B cell (primary cell): ENCODE measurements around the gene WFS1. TPM values are rescaled to one million over a fixed set of nuclear protein-coding genes. Genes with fewer than 3 reads are reported as not detected.

Experiments
- ATAC-seq: fragments of 200-7000 bp; cut with Tn5 transposase; one replicate; pipeline ENCODE4 v1.10.0; 2021; ENCODE audit warnings: low read depth, mild to moderate bottlenecking, moderate number of reproducible peaks, moderate library complexity
- CTCF ChIA-PET: fragments of 350-600 bp; sonication (Branson Sonifier 250); formaldehyde crosslinking; loops from one replicate; lab custom pipeline; 2021; ENCODE audit warnings: antibody characterized with exemption, inconsistent platforms; lab: Charles Lee
- POLR2A ChIA-PET: fragments of 350-600 bp; sonication (Branson Sonifier 250); formaldehyde crosslinking; loops from one replicate; lab custom pipeline; 2021; ENCODE audit warnings: antibody characterized with exemption; lab: Charles Lee
- DNase-seq: peaks from one replicate; pipeline ENCODE4 v3.0.0; 2013
- H2AFZ ChIP-seq: 2 replicates; pipeline ENCODE4 v1.6.1; 2012; ENCODE audit warnings: mild to moderate bottlenecking, low read depth, low read length; ENCODE audit not compliant: insufficient read depth, poor library complexity, severe bottlenecking
- H3K27ac ChIP-seq, 2 donors: 1 replicate in 1 of 2; 2 replicates in 1 of 2; pipeline ENCODE4 v1.5.1; 2012 to 2013; ENCODE audit warnings: low read length in 2 of 2, mild to moderate bottlenecking in 2 of 2, moderate library complexity in 1 of 2
- H3K27me3 ChIP-seq, 4 experiments: fragments of 200-600 bp in 1 of 4; sonication (generic) in 1 of 4; replicated peaks in 1 of 4; 1 replicate in 2 of 4; 2 replicates in 2 of 4; pipeline versions ENCODE4 v1.6.1 to v1.7.0; 2013 to 2016; ENCODE audit warnings: low read length in 3 of 4, mild to moderate bottlenecking in 2 of 4, mixed read lengths in 1 of 4, moderate library complexity in 1 of 4; ENCODE audit not compliant: insufficient read depth in 4 of 4, control insufficient read depth in 3 of 4; ENCODE audit errors: control extremely low read depth in 1 of 4
- H3K36me3 ChIP-seq, 2 experiments: replicated peaks in 1 of 2; 1 replicate in 1 of 2; 2 replicates in 1 of 2; pipeline versions ENCODE4 v1.6.1 to v1.7.1; 2013; ENCODE audit warnings: low read length in 1 of 2; ENCODE audit not compliant: insufficient read depth in 2 of 2, control insufficient read depth in 1 of 2; ENCODE audit errors: control extremely low read depth in 1 of 2, extremely low read depth in 1 of 2
- H3K4me1 ChIP-seq, 2 donors: fragments of 200-600 bp in 1 of 2; sonication (generic) in 1 of 2; 1 replicate in 1 of 2; 2 replicates in 1 of 2; pipeline versions ENCODE4 v1.5.1 to v1.6.1; 2013 to 2017; ENCODE audit warnings: low read length in 2 of 2; ENCODE audit not compliant: control insufficient read depth in 2 of 2, insufficient read depth in 2 of 2
- H3K4me2 ChIP-seq: replicated peaks from 2 replicates; pipeline ENCODE3; 2012; ENCODE audit warnings: mild to moderate bottlenecking, low read depth, low read length; ENCODE audit not compliant: poor library complexity, severe bottlenecking
- H3K4me3 ChIP-seq, 5 experiments: fragments of 200-600 bp in 1 of 5; sonication (generic) in 1 of 5; 1 replicate in 3 of 5; 2 replicates in 2 of 5; pipeline versions ENCODE4 v1.5.1 to v1.7.0; 2011 to 2016; ENCODE audit warnings: low read length in 4 of 5, mild to moderate bottlenecking in 4 of 5, low read depth in 2 of 5, control low read depth in 1 of 5, moderate library complexity in 1 of 5; ENCODE audit not compliant: insufficient read depth in 1 of 5; ENCODE audit errors: control extremely low read depth in 1 of 5, extremely low read depth in 1 of 5
- H3K79me2 ChIP-seq: fragments of 200-600 bp; sonication (generic); one replicate; pipeline ENCODE4 v1.6.0; 2016; ENCODE audit warnings: low read length; ENCODE audit not compliant: control insufficient read depth, insufficient read depth
- H3K9ac ChIP-seq: fragments of 200-600 bp; sonication (generic); 2 replicates; pipeline ENCODE4 v1.6.1; 2017; ENCODE audit warnings: mild to moderate bottlenecking, low read length, moderate library complexity
- H3K9me3 ChIP-seq, 3 donors: one replicate each; pipeline versions ENCODE4 v1.6.1 to v1.7.1; 2013; ENCODE audit warnings: low read length in 2 of 3; ENCODE audit not compliant: control insufficient read depth in 2 of 3, insufficient read depth in 1 of 3; ENCODE audit errors: control extremely low read depth in 1 of 3
- H4K20me1 ChIP-seq: 2 replicates; pipeline ENCODE4 v1.6.0; 2012; ENCODE audit warnings: mild to moderate bottlenecking, low read length; ENCODE audit not compliant: insufficient read depth, control insufficient read depth, poor library complexity, severe bottlenecking
- H3K27ac Mint-ChIP-seq: one replicate; pipeline ENCODE4 v1.8.0; 2021; ENCODE audit warnings: mixed read lengths
- H3K27me3 Mint-ChIP-seq: one replicate; pipeline ENCODE4 v1.8.0; 2021; ENCODE audit warnings: mixed read lengths
- H3K4me1 Mint-ChIP-seq: one replicate; pipeline ENCODE4 v1.8.0; 2021; ENCODE audit warnings: mixed read lengths
- H3K4me3 Mint-ChIP-seq: one replicate; pipeline ENCODE4 v1.8.0; 2021; ENCODE audit warnings: mixed read lengths
- H3K9me3 Mint-ChIP-seq: one replicate; pipeline ENCODE4 v1.8.0; 2022; ENCODE audit warnings: mixed read lengths; ENCODE audit not compliant: insufficient read depth
- CTCF ChIP-seq: fragments of 200-600 bp; IDR thresholded peaks from one replicate; pipeline ENCODE4 v1.8.0; 2022; ENCODE audit warnings: antibody characterized with exemption, mild to moderate bottlenecking
- EZH2 ChIP-seq: IDR thresholded peaks from 2 replicates; pipeline ENCODE4 v1.6.1; 2012; ENCODE audit warnings: borderline replicate concordance, low read depth, mild to moderate bottlenecking, moderate library complexity, low read length; ENCODE audit not compliant: insufficient read depth, poor library complexity, severe bottlenecking
- WGBS: methylation state at CpG from one replicate; pipeline ENCODE4 v1.1.5; 2013; ENCODE audit warnings: missing lambda C conversion rate; ENCODE audit not compliant: insufficient coverage; 5-methylcytosine and 5-hydroxymethylcytosine counted together
- intact Hi-C: fragments of 100-400 bp; cut with micrococcal nuclease; formaldehyde crosslinking; loops from one replicate; pipeline ENCODE4 v1.10.0; 2022
- polyA plus RNA-seq: library from polyadenylated mRNA; depleted of rRNA; stranded (reverse); fragments of >200 nt; gene quantifications from 2 replicates; pipeline ENCODE4 v1.2.3, GENCODE V29; 2012
- total RNA-seq, 2 donors: library from RNA; stranded (reverse); fragments of 120-200 nt in 1 of 2; gene quantifications; 1 replicate in 1 of 2; 2 replicates in 1 of 2; pipeline versions ENCODE4 v1.2.3 to v1.2.4, GENCODE V29; 2013 to 2022

Gene WFS1
- total and polyA plus RNA-seq, 2 donors (not counting 1 experiment from before 2014, with no cell fraction given) = 5.8 to 6.7 TPM

DNA sequence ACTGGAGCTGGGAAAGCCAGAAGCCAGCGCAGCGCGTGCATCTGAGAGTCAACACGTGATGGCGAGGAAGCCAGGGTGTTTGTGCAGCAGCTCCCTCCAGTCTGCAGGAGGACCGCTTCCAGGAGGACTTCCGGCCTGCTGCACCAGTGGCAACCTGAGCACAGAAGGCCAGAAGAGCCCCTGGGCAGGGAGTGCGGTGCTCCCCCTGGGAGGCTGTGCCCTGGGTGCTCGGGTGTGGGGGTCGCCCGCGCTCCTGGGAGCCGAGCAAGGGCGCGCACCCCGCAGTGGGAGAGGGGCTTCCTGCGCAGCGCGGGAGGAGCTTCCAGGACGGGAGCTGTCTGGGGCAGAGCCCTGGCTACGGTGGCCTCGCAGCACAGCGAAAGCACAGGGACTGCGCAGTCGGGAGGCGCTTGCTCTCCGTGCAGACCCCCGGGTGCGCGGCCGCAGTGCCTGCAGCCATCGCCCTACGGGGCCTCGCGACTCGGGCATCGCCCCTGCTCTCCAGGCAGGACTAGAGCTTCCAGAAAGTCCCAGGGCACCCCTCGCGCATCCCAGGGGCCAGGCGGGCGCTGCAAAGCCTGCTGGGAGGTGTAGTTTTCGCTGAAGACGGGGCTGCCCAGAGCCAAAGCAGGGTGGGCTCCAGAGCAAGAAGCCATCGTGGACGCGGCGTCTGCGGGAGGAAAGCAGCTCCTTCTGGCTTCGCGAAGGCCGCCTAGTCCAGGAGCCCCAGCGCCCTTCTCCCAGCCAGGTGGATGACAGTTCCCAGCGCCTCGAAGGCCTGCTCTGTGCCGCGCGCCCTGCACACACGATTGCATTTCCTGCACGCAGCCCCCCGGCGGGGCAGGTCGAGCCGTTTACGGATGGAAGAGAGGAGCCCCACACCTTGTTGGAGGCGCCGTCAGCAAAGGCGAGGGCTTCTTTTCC lies 24.1 kb upstream of the WFS1 start:
- TF ChIP-seq EZH2 (no peak), CTCF (no peak)
- peaks cover 0 to 28% (median 9%) of the 10 kb centered on the region in 4 experiments for H3K27me3 ChIP-seq
- no peaks in the 10 kb centered on the region for H3K36me3 ChIP-seq
- WGBS = 28% methylated on average over 67 of the region's 67 CpGs
- H3K4me1 ChIP-seq = peaks cover 0 to under 1% of the 10 kb centered on the region in 2 donors
- ATAC-seq (no peak), DNase-seq (no peak)
- no peak overlapping the region for H3K9ac ChIP-seq
- H3K4me2 ChIP-seq = no peak overlapping the region
- POLR2A ChIA-PET = no interaction called here
- peaks cover 0 to 32% (median 0%) of the 10 kb centered on the region in 3 donors for H3K9me3 ChIP-seq
- H3K4me3 ChIP-seq = no peak overlapping the region
- intact Hi-C loops = no loop called here
- no peak overlapping the region for H2AFZ ChIP-seq
- Mint-ChIP-seq H3K27me3 (peaks cover 59% of the 10 kb centered on the region), H3K9me3 (peaks cover 10% of the 10 kb centered on the region), H3K27ac (no peak overlapping the region), H3K4me3 (no peak overlapping the region), H3K4me1 (no peaks in the 10 kb centered on the region)
- no peaks in the 10 kb centered on the region for H4K20me1 ChIP-seq
- no peak overlapping the region for H3K27ac ChIP-seq
- CTCF ChIA-PET = interaction anchor here (1.0 to 14.1 kb wide), 2 partner anchors 10 to 81 kb away, joined by 3 to 451 read pairs; no protein-coding TSS in a partner anchor
- no peaks in the 10 kb centered on the region for H3K79me2 ChIP-seq

DNA sequence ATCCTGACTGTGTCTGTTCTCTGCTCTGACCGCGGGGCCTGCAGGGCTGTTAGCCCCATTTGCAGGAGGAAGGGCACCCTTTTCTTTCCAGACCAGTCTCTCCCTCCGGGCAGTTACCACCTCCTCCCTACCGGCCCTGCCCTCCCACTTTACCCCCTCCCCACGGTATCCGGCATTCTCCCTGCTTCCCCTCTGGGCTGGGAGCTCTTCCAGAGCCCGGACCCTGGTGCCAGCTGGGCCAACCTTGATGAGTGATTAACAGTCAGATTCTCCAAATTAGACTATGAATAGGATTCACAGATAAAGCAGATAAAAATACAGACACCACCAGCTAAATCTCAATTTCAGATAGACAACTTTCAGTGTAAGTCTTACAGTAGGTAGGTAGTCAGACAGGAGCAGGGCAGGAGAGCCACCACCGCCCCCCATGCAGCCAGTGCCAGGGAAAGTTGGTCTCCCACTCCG lies 23.4 kb upstream of the WFS1 start:
- no peaks in the 10 kb centered on the region for H3K36me3 ChIP-seq
- peaks cover 0 to 31% (median 10%) of the 10 kb centered on the region in 4 experiments for H3K27me3 ChIP-seq
- H3K27me3 Mint-ChIP-seq = peaks cover 63% of the 10 kb centered on the region
- no peaks in the 10 kb centered on the region for H4K20me1 ChIP-seq
- H3K9me3 Mint-ChIP-seq = peaks cover 10% of the 10 kb centered on the region
- no peak overlapping the region for H3K4me3 ChIP-seq
- CTCF ChIA-PET = interaction anchor here (1.0 to 14.1 kb wide), 2 partner anchors 9 to 80 kb away, joined by 3 to 451 read pairs; no protein-coding TSS in a partner anchor
- H3K9ac ChIP-seq = no peak overlapping the region
- WGBS = 67% methylated on average over 8 of the region's 9 CpGs
- H3K27ac ChIP-seq = no peak overlapping the region
- POLR2A ChIA-PET = no interaction called here
- H3K4me1 Mint-ChIP-seq = no peaks in the 10 kb centered on the region
- intact Hi-C loops = no loop called here
- no peak overlapping the region for H3K27ac Mint-ChIP-seq
- TF ChIP-seq CTCF = no peak
- no peak for TF ChIP-seq EZH2
- no peak for ATAC-seq
- no peak overlapping the region for H3K4me3 Mint-ChIP-seq
- DNase-seq = no peak
- peaks cover 0 to 32% (median 0%) of the 10 kb centered on the region in 3 donors for H3K9me3 ChIP-seq
- H3K4me1 ChIP-seq = peaks cover 0 to 5% of the 10 kb centered on the region in 2 donors
- H2AFZ ChIP-seq = no peak overlapping the region
- no peaks in the 10 kb centered on the region for H3K79me2 ChIP-seq
- H3K4me2 ChIP-seq = no peak overlapping the region
